SU-DHL-6 (cell line): ENCODE measurements around the gene NUMA1.

Experiments
- H2AFZ ChIP-seq: fragments of 200-600 bp; sonication (generic); 2 replicates; pipeline ENCODE4 v1.6.1; 2014; ENCODE audit warnings: low read depth, mild to moderate bottlenecking, moderate library complexity, mixed read lengths, antibody characterized with exemption, low read length; ENCODE audit not compliant: severe bottlenecking
- H3F3A ChIP-seq: fragments of 200-600 bp; shearing (Covaris generic); 2 replicates; pipeline ENCODE4 v1.6.0; 2016; ENCODE audit warnings: antibody characterized with exemption, mild to moderate bottlenecking; ENCODE audit not compliant: insufficient read depth
- H3K27ac ChIP-seq: fragments of 200-600 bp; sonication (generic); 2 replicates; pipeline ENCODE4 v1.5.1; 2016; ENCODE audit warnings: low read depth, mild to moderate bottlenecking, low read length, moderate library complexity, mixed read lengths
- H3K27me3 ChIP-seq: fragments of 200-600 bp; sonication (generic), shearing (Covaris generic); 2 replicates; pipeline ENCODE4 v1.6.0; 2014; ENCODE audit warnings: mild to moderate bottlenecking, low read length
- H3K36me3 ChIP-seq: fragments of 200-600 bp; sonication (generic); 2 replicates; pipeline ENCODE4 v1.6.1; 2014; ENCODE audit warnings: mild to moderate bottlenecking, low read length, mixed read lengths
- H3K4me2 ChIP-seq: fragments of 300-600, 200-600 bp; shearing (Covaris generic), sonication (generic); 2 replicates; pipeline ENCODE4 v1.6.0; 2014; ENCODE audit warnings: low read length, low read depth, mild to moderate bottlenecking; ENCODE audit not compliant: poor library complexity, severe bottlenecking
- H3K4me3 ChIP-seq: fragments of 200-600 bp; sonication (generic); 2 replicates; pipeline ENCODE4 v1.5.1; 2014; ENCODE audit warnings: antibody characterized with exemption, low read length, mild to moderate bottlenecking, mixed read lengths; ENCODE audit not compliant: insufficient read depth, poor library complexity, severe bottlenecking
- H3K79me2 ChIP-seq: fragments of 200-600 bp; sonication (generic); 2 replicates; pipeline ENCODE4 v1.6.1; 2014; ENCODE audit warnings: mild to moderate bottlenecking, low read length, moderate library complexity; ENCODE audit not compliant: insufficient read depth
- H3K9ac ChIP-seq: fragments of 200-600 bp; sonication (generic); 2 replicates; pipeline ENCODE4 v1.7.0; 2014; ENCODE audit warnings: mild to moderate bottlenecking, low read length
- H3K9me2 ChIP-seq: fragments of 200-600 bp; sonication (generic); replicated peaks from 2 replicates; pipeline ENCODE4 v1.6.1; 2014; ENCODE audit warnings: low read length; ENCODE audit not compliant: insufficient read depth
- H3K9me3 ChIP-seq: fragments of 200-600 bp; sonication (generic); 2 replicates; pipeline ENCODE4 v1.6.1; 2014; ENCODE audit warnings: low read length, mixed read lengths; ENCODE audit not compliant: insufficient read depth
- H4K20me1 ChIP-seq: fragments of 200-600 bp; sonication (generic); 2 replicates; pipeline ENCODE4 v1.6.1; 2014; ENCODE audit warnings: low read depth, mild to moderate bottlenecking, antibody characterized with exemption, low read length, moderate library complexity, mixed read lengths
- CTCF ChIP-seq: fragments of 200-600 bp; sonication (generic); IDR thresholded peaks from one replicate; pipeline ENCODE4 v1.5.1; 2017; ENCODE audit warnings: antibody characterized with exemption, mild to moderate bottlenecking, low read length, moderate library complexity; ENCODE audit not compliant: insufficient read depth, poor library complexity, severe bottlenecking
- EZH2phosphoT487 ChIP-seq: fragments of 200-600 bp; sonication (generic), shearing (Covaris generic); conservative IDR thresholded peaks from 2 replicates; pipeline ENCODE4 v1.6.1; 2018; ENCODE audit warnings: mild to moderate bottlenecking, antibody characterized with exemption, low read length, moderate library complexity, mixed read lengths

The NUMA1 gene

GRCh38 chr11:72009156-72009555 lies 71.2 kb downstream of the NUMA1 start:
- H3K4me3 ChIP-seq, result no peak overlapping the region
- H3K9me2 ChIP-seq, result no peaks in the 10 kb centered on the region
- H3K36me3 ChIP-seq, result peaks cover 8% of the 10 kb centered on the region; the same call in 1 of the 2 replicates
- TF ChIP-seq EZH2phosphoT487 (no peak), CTCF (no peak)
- no peaks in the 10 kb centered on the region for H3K27me3 ChIP-seq
- no peak overlapping the region for H2AFZ ChIP-seq
- no peak overlapping the region for H3K27ac ChIP-seq
- no peaks in the 10 kb centered on the region for H3K79me2 ChIP-seq
- no peak overlapping the region for H3K4me2 ChIP-seq
- H3K9me3 ChIP-seq, result no peaks in the 10 kb centered on the region
- H3K9ac ChIP-seq, result no peak overlapping the region
- H4K20me1 ChIP-seq, result no peaks in the 10 kb centered on the region
- H3F3A ChIP-seq, result no peaks in the 10 kb centered on the region

DNA sequence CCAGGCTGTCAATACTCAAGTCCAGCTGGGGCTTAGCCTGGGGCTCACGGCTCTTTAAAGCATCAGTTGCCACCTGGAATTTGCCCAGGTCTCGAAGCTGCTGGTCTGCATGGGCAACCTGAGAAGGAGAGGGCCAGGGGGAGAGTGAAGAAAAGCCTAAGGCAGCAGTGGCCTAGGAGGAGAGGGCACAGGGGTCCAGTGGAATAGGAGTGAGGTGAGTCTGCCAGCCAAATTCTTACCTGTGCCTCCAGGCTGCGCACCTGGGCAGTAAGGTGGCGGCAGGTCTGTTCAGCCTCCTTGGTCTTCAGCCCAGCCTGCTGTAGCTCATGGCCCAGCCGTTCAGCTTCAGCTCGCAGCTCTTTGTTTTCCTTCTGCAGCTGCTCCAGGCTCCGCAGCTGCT lies 71.6 kb downstream of the NUMA1 start:
- H3K4me3 ChIP-seq, result no peak overlapping the region
- no peaks in the 10 kb centered on the region for H4K20me1 ChIP-seq

GRCh38 chr11:72007587-72007986 lies 72.8 kb downstream of the NUMA1 start:
- H3K27me3 ChIP-seq, result no peaks in the 10 kb centered on the region
- no peaks in the 10 kb centered on the region for H3K79me2 ChIP-seq
- H3K9ac ChIP-seq, result no peak overlapping the region
- H4K20me1 ChIP-seq, result no peaks in the 10 kb centered on the region
- H3K9me3 ChIP-seq, result no peaks in the 10 kb centered on the region
- TF ChIP-seq CTCF (no peak), EZH2phosphoT487 (no peak)
- H3K9me2 ChIP-seq, result no peaks in the 10 kb centered on the region
- no peak overlapping the region for H2AFZ ChIP-seq
- no peak overlapping the region for H3K4me3 ChIP-seq
- no peak overlapping the region for H3K4me2 ChIP-seq
- 0 out of 2 replicates have a peak, but pooled peaks cover 1% of the 10 kb centered on the region for H3F3A ChIP-seq
- no peak overlapping the region for H3K27ac ChIP-seq
- peaks cover 8% of the 10 kb centered on the region; the same call in 1 of the 2 replicates for H3K36me3 ChIP-seq

More for the DNA sequence above, 71.6 kb downstream of the NUMA1 start:
- no peaks in the 10 kb centered on the region for H3F3A ChIP-seq
- H2AFZ ChIP-seq, result no peak overlapping the region
- H3K9ac ChIP-seq, result no peak overlapping the region
- no peaks in the 10 kb centered on the region for H3K79me2 ChIP-seq
- no peaks in the 10 kb centered on the region for H3K9me2 ChIP-seq
- no peak overlapping the region for H3K4me2 ChIP-seq
- no peaks in the 10 kb centered on the region for H3K27me3 ChIP-seq
- no peak overlapping the region for H3K27ac ChIP-seq
- TF ChIP-seq EZH2phosphoT487, result no peak
- no peak for TF ChIP-seq CTCF
- H3K36me3 ChIP-seq, result peaks cover 8% of the 10 kb centered on the region; the same call in 1 of the 2 replicates
- no peaks in the 10 kb centered on the region for H3K9me3 ChIP-seq
